Measurements from ENCODE around the gene NINJ2. TPM values are rescaled to one million over a fixed set of nuclear protein-coding genes. Genes with fewer than 3 reads are reported as not detected.

The NINJ2 gene
- total RNA-seq, 4 donors from 2014 or later, result 0.97 to 5.4 (median 2.3) TPM; not detected in 1

GRCh38 chr12:530308-530707, 132.9 kb downstream of the NINJ2 start:
- Histone ChIP-seq H3K4me1 (no peaks in the 10 kb centered on the region), H3K27ac (no peak overlapping the region), H3K4me3 (no peak overlapping the region), H3K36me3 (no peaks in the 10 kb centered on the region), H3K9me3 (peaks cover 0 to 5% of the 10 kb centered on the region in 2 donors), H3K27me3 (no peaks in the 10 kb centered on the region)
- intact Hi-C loops (cut with DNase I; ENCODE audit: low total_unique reads), result no loop called here
- DNase-seq, result no peak
- TF ChIP-seq POLR2A (IDR thresholded peaks at IDR 0.05), result no peak
- TF ChIP-seq CTCF (IDR thresholded peaks at IDR 0.05), result no peak

GRCh38 chr12:527729-528128, 135.5 kb downstream of the NINJ2 start:
- H3K4me1 ChIP-seq, result no peaks in the 10 kb centered on the region
- no peak overlapping the region for H3K27ac ChIP-seq
- H3K4me3 ChIP-seq, result no peak overlapping the region
- intact Hi-C loops (cut with DNase I; ENCODE audit: low total_unique reads), result no loop called here
- no peaks in the 10 kb centered on the region for H3K27me3 ChIP-seq
- DNase-seq, result no peak
- H3K36me3 ChIP-seq, result no peaks in the 10 kb centered on the region
- TF ChIP-seq CTCF (IDR thresholded peaks at IDR 0.05) (no peak), POLR2A (IDR thresholded peaks at IDR 0.05) (no peak)
- H3K9me3 ChIP-seq, result peaks cover 0 to 5% of the 10 kb centered on the region in 2 donors

- TF ChIP-seq CTCF (IDR thresholded peaks at IDR 0.05) (no peak), POLR2A (IDR thresholded peaks at IDR 0.05) (no peak)
- Histone ChIP-seq H3K9me3 (peaks cover 0 to 1% of the 10 kb centered on the region in 2 donors), H3K4me3 (no peak overlapping the region), H3K4me1 (no peaks in the 10 kb centered on the region), H3K36me3 (no peaks in the 10 kb centered on the region), H3K27ac (no peak overlapping the region), H3K27me3 (no peaks in the 10 kb centered on the region)
- intact Hi-C loops (cut with DNase I; ENCODE audit: low total_unique reads), result no loop called here
- no peak for DNase-seq
These were observed 136.0 kb downstream of the NINJ2 start for GRCh38 chr12:527241-527640.

GRCh38 chr12:526089-526488, 137.2 kb downstream of the NINJ2 start:
- Histone ChIP-seq H3K4me1 (no peaks in the 10 kb centered on the region), H3K27me3 (no peaks in the 10 kb centered on the region), H3K9me3 (no peaks in the 10 kb centered on the region), H3K36me3 (no peaks in the 10 kb centered on the region), H3K27ac (no peak overlapping the region), H3K4me3 (no peak overlapping the region)
- intact Hi-C loops (cut with DNase I; ENCODE audit: low total_unique reads), result no loop called here
- no peak for DNase-seq
- TF ChIP-seq CTCF (IDR thresholded peaks at IDR 0.05) (no peak), POLR2A (IDR thresholded peaks at IDR 0.05) (no peak)

- Histone ChIP-seq H3K27ac (no peak overlapping the region), H3K36me3 (no peaks in the 10 kb centered on the region), H3K4me3 (no peak overlapping the region), H3K9me3 (no peaks in the 10 kb centered on the region), H3K4me1 (no peaks in the 10 kb centered on the region), H3K27me3 (no peaks in the 10 kb centered on the region)
- DNase-seq, result peak in 1 of 2 donors; percentile 56
- intact Hi-C loops (cut with DNase I; ENCODE audit: low total_unique reads), result no loop called here
- TF ChIP-seq CTCF (IDR thresholded peaks at IDR 0.05) (no peak), POLR2A (IDR thresholded peaks at IDR 0.05) (no peak)
These were observed 138.9 kb downstream of the NINJ2 start for GRCh38 chr12:524167-524951.
